ENCODE data around the gene SYT7.
"Not testable (repeated sequence)": the region's sequence is repeated elsewhere in the genome, so short reads cannot be mapped to it uniquely, and the experiment has no call there.

SYT7 gene

GRCh38 chr11:61616434-61616833 is 35.6 kb upstream of the SYT7 start:
- Histone ChIP-seq H3K27me3 (ENCODE audit: low read depth) (peaks cover 12% of the 10 kb centered on the region; the same call in 1 of the 2 replicates), H3K9me3 (no peaks in the 10 kb centered on the region), H3K4me1 (no peaks in the 10 kb centered on the region), H3K4me3 (no peak overlapping the region), H3K36me3 (replicated peaks) (no peaks in the 10 kb centered on the region)
- DNase-seq (ENCODE audit: low spot score in 2 of 2): no peak
- in situ Hi-C loops (cut with MboI; ENCODE audit: low sequenced_read_pairs): no loop called here

DNA sequence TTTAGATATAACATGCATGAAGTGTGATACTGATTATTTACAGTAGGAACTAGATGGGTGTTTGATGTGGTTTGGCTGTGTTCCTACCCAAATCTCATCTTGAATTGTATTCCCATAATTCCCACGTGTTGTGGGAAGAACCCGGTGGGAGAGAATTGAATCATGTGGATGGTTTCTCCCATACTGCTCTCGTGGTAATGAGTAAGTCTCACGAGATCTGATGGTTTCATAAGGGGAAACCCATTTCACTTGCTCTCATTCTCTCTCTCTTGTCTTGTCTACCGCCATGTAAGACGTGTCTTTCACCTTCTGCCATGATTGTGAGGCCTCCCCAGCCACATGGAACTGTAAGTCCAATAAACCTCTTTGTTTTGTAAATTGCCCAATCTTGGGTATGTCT is 33.9 kb upstream of the SYT7 start:
- H3K4me1 ChIP-seq; in situ Hi-C loops (cut with MboI; ENCODE audit: low sequenced_read_pairs); H3K36me3 ChIP-seq (replicated peaks); H3K9me3 ChIP-seq; DNase-seq (ENCODE audit: low spot score in 2 of 2); H3K4me3 ChIP-seq: not testable (repeated sequence)
- peaks cover 19% of the 10 kb centered on the region for H3K27me3 ChIP-seq (ENCODE audit: low read depth)

DNA sequence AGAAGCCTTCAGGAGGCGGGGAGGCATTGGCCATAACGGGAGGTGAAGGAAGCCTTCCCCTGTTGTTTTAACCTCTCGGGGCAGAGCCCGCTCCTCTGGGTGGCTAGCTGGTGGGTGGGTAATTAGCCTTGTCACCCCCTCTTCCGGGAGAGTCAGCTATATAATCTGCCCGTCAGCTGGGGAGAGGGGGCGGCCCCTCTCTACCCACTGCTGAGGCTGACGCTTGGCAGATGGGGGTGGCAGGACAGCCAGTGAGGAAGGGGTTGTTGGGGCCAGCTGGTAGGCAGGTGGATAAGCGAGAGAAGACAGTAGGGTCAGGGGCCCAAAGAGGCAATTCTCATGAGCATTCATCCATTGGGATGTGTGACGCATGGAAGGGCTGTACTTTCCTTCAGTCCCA is 33.0 kb upstream of the SYT7 start:
- in situ Hi-C loops (cut with MboI; ENCODE audit: low sequenced_read_pairs): no loop called here
- Histone ChIP-seq H3K9me3 (no peaks in the 10 kb centered on the region), H3K27me3 (ENCODE audit: low read depth) (peaks cover 26% of the 10 kb centered on the region), H3K4me3 (no peak overlapping the region), H3K4me1 (no peaks in the 10 kb centered on the region), H3K36me3 (replicated peaks) (no peaks in the 10 kb centered on the region)
- no peak for DNase-seq (ENCODE audit: low spot score in 2 of 2)

GRCh38 chr11:61613051-61613450 is 32.2 kb upstream of the SYT7 start:
- H3K9me3 ChIP-seq: no peaks in the 10 kb centered on the region
- no peaks in the 10 kb centered on the region for H3K36me3 ChIP-seq (replicated peaks)
- no peak for DNase-seq (ENCODE audit: low spot score in 2 of 2)
- peaks cover 31% of the 10 kb centered on the region for H3K27me3 ChIP-seq (ENCODE audit: low read depth)
- no peaks in the 10 kb centered on the region for H3K4me1 ChIP-seq
- H3K4me3 ChIP-seq: no peak overlapping the region
- in situ Hi-C loops (cut with MboI; ENCODE audit: low sequenced_read_pairs): no loop called here

- in situ Hi-C loops (cut with MboI; ENCODE audit: low sequenced_read_pairs): no loop called here
- Histone ChIP-seq H3K36me3 (replicated peaks) (no peaks in the 10 kb centered on the region), H3K27me3 (ENCODE audit: low read depth) (peaks cover 38% of the 10 kb centered on the region), H3K4me3 (no peak overlapping the region), H3K9me3 (no peaks in the 10 kb centered on the region), H3K4me1 (no peaks in the 10 kb centered on the region)
- DNase-seq (ENCODE audit: low spot score in 2 of 2): no peak
Observed at GRCh38 chr11:61611309-61611708, 30.4 kb upstream of the SYT7 start.

DNA sequence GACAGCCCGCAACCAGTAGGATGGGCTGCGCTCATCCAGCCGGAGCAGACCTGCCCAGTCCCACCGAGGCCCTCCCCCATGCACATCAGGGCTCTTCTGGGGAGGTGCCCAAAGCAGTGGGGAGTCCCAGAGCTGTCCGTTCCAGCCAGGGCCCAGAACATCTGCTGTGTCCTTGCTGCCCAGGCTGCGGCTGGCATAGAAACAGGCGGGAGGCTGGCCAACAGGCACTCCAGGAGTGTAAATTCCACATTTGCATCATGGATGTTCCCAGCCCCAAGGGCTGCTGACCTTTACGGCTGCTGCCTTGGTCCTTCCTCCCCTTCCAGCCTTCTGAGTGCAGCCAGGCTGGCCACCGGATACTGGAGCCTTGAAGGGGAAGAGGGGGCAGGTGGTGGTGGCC is 30.0 kb upstream of the SYT7 start:
- Histone ChIP-seq H3K4me1 (no peaks in the 10 kb centered on the region), H3K36me3 (replicated peaks) (no peaks in the 10 kb centered on the region)
- in situ Hi-C loops (cut with MboI; ENCODE audit: low sequenced_read_pairs): no loop called here

DNA sequence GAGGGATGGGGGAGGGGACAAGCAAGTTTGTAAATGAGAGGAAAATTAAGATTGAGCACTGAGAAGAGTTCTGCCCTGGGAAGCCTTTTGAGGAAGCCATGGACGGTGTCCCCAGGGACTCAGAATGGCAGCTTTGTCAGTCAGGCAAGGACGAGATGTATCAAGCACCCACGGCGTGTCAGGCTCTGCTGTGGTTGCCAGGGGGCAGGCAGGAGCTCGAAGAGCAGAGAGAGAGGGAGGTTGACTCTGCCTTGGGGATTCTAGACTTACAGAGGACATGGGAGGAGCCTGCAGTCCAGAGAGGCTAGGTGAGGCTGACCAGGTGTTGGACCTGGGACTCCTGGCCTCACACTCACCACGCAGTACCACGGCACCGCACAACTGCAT is 29.1 kb upstream of the SYT7 start:
- H3K27me3 ChIP-seq (ENCODE audit: low read depth): peaks cover 49% of the 10 kb centered on the region
- H3K36me3 ChIP-seq (replicated peaks): no peaks in the 10 kb centered on the region
- in situ Hi-C loops (cut with MboI; ENCODE audit: low sequenced_read_pairs): no loop called here
- H3K4me3 ChIP-seq: no peak overlapping the region
- peak in 1 of 2 experiments; percentile 35 for DNase-seq (ENCODE audit: low spot score in 2 of 2)
- H3K9me3 ChIP-seq: no peaks in the 10 kb centered on the region
- no peaks in the 10 kb centered on the region for H3K4me1 ChIP-seq

More for the DNA sequence above, 30.0 kb upstream of the SYT7 start:
- Histone ChIP-seq H3K4me3 (no peak overlapping the region), H3K27me3 (ENCODE audit: low read depth) (peaks cover 40% of the 10 kb centered on the region), H3K9me3 (no peaks in the 10 kb centered on the region)
- no peak for DNase-seq (ENCODE audit: low spot score in 2 of 2)

DNA sequence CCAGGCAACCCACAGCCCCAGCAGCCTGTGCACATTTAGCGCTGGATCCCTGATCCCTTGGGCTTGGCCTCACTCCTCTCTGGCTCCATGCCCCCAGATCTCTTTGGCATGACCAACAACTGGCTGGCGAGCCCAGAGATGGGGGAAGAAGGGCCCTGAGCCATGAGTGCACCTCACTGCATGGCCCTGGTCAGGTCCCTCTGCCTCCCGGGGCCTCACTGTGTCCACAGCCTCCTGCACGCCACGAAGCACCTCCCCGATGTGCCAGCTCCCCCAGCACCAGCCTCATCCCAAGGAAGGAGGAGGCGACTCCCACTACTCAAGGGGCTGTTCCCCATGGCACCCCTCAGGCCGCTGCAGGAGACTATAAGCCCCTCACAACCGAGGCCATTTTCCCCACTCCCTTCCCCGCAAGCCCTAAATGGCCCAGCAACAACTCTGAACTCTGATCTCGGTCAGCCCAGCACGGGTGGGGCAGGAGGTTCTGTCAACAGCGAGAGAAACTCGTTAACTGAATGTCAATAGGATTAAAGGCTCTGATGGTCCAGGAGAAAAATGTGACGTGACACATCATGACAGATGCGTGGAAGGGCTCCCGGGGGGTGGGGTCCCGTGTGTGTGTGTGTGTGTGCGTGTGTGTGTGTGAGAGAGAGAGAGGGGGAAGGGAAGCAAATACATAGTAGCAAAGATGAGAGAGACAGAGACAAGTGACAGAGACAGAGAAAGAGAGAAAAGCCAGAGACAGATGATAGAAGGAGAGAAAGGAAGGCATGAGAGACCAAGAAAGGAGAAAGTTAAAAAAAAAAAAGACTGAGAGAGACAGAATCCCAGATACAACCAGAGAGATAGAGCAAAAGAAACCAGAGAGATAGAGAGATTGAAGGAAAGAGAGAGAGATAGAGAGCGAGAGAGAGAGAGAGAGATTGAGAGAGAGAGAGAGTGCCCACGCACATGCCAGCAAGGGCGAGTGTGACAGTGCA is 28.4 kb upstream of the SYT7 start:
- Histone ChIP-seq H3K36me3 (replicated peaks) (no peaks in the 10 kb centered on the region), H3K4me1 (no peaks in the 10 kb centered on the region), H3K4me3 (no peak overlapping the region), H3K9me3 (no peaks in the 10 kb centered on the region), H3K27me3 (ENCODE audit: low read depth) (peaks cover 56% of the 10 kb centered on the region)
- DNase-seq (ENCODE audit: low spot score in 2 of 2): no peak
- in situ Hi-C loops (cut with MboI; ENCODE audit: low sequenced_read_pairs): no loop called here

DNA sequence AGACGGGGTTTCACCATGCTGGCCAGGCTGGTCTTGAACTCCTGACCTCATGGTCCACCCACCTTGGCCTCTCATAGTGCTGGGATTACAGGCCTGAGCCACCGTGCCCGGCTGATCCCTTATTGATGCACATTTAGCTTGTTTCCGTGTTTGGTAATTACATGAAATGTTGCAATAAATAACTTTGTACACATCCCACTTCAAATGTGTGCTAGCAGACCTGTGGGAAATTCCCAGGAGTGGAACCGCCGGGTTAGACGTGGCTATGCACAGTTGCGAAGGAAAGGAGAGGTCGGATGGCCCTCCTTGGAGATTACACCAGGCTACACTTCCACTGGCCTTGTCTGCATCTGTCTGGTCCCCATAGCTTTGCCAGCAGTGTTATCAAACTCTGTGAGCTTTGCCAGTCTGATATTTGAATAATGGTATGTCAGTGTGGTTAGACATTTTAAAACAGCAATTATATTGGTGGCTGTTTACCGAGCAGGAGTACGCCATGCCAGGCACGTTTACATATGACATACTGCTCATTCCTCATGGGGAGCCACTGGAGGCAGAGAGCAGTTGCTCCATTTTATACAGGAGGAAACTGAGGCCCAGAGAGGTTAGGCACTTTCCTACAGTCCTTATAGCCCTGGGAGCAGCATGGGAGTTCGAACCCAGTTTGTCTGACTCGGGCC is 27.2 kb upstream of the SYT7 start:
- H3K36me3 ChIP-seq (replicated peaks): no peaks in the 10 kb centered on the region
- peaks cover 61% of the 10 kb centered on the region for H3K27me3 ChIP-seq (ENCODE audit: low read depth)
- H3K4me3 ChIP-seq: no peak overlapping the region
- H3K9me3 ChIP-seq: no peaks in the 10 kb centered on the region
- DNase-seq (ENCODE audit: low spot score in 2 of 2): no peak
- no peaks in the 10 kb centered on the region for H3K4me1 ChIP-seq
- in situ Hi-C loops (cut with MboI; ENCODE audit: low sequenced_read_pairs): no loop called here

- no peaks in the 10 kb centered on the region for H3K9me3 ChIP-seq
- no peak overlapping the region for H3K4me3 ChIP-seq
- no peak for DNase-seq (ENCODE audit: low spot score in 2 of 2)
- H3K4me1 ChIP-seq: no peaks in the 10 kb centered on the region
- peaks cover 66% of the 10 kb centered on the region for H3K27me3 ChIP-seq (ENCODE audit: low read depth)
- H3K36me3 ChIP-seq (replicated peaks): no peaks in the 10 kb centered on the region
- in situ Hi-C loops (cut with MboI; ENCODE audit: low sequenced_read_pairs): no loop called here
Observed at GRCh38 chr11:61607426-61607825, 26.6 kb upstream of the SYT7 start.

GRCh38 chr11:61603667-61604066 is 22.8 kb upstream of the SYT7 start:
- in situ Hi-C loops (cut with MboI; ENCODE audit: low sequenced_read_pairs): no loop called here
- no peak overlapping the region for H3K4me3 ChIP-seq
- H3K4me1 ChIP-seq: no peaks in the 10 kb centered on the region
- DNase-seq (ENCODE audit: low spot score in 2 of 2): no peak
- H3K36me3 ChIP-seq (replicated peaks): no peaks in the 10 kb centered on the region
- peaks cover 56% of the 10 kb centered on the region for H3K27me3 ChIP-seq (ENCODE audit: low read depth)
- H3K9me3 ChIP-seq: no peaks in the 10 kb centered on the region

DNA sequence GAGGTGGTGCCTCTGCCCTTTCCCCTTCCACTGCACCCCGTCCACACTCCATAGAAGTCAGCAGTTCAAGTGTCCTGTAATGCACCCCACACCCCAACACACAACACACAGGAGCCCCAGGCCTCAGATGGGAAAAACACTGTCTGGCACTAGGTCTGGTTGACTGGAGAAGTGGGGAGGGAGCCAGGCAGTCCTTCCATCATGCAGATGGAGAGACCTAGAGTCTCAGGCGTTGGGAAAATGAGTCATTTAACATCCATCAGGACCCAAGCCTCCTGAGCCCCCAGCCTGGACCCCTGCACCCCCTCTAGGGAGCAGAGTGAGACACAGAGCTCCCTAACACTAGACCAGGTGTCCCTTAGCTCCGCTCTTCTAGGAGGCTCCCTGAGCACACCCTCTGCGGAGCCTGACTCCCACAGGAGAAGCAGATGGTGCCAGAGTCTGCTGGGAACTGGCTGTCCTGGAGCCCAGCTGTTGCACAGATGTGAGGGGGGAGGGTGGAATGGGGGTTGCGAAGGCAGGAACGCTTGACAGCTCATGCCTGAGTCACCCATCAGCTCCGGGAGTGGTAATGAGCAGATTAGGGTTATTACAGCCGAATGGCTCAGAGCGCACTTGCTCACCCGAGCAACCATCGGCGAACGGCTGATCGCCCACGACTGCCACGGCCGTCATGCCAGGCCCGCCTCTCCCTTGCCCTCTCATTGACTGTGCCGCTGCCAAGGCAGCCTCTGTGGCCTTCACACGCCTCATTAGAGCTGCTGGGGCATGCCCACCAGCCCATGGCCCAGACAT is 22.1 kb upstream of the SYT7 start:
- in situ Hi-C loops (cut with MboI; ENCODE audit: low sequenced_read_pairs): no loop called here
- no peak for DNase-seq (ENCODE audit: low spot score in 2 of 2)

DNA sequence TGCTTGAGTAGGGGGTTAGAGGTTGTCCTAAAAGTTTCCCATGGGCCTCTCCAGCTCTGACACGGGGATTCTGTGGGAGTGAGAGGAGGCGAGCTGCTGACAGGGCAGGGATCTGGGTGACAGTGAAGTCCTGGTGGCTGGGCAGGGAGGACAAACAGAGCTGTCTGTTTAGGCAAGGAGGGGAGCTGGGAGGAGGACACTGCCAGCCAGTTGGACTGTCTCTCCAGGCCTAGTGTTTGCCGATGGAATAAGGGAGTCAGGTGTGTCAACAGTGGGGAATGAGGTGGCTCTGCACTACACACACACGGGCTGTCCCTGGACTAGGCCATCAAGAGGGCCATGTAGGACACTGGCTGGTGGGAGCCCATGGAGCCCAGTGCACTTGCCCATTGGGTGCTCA is 20.6 kb upstream of the SYT7 start:
- in situ Hi-C loops (cut with MboI; ENCODE audit: low sequenced_read_pairs): no loop called here
- no peaks in the 10 kb centered on the region for H3K36me3 ChIP-seq (replicated peaks)
- H3K4me3 ChIP-seq: no peak overlapping the region
- peaks cover 46% of the 10 kb centered on the region for H3K27me3 ChIP-seq (ENCODE audit: low read depth)
- no peak for DNase-seq (ENCODE audit: low spot score in 2 of 2)
- no peaks in the 10 kb centered on the region for H3K4me1 ChIP-seq
- no peaks in the 10 kb centered on the region for H3K9me3 ChIP-seq

More for the DNA sequence above, 22.1 kb upstream of the SYT7 start:
- Histone ChIP-seq H3K4me1 (no peaks in the 10 kb centered on the region), H3K36me3 (replicated peaks) (no peaks in the 10 kb centered on the region), H3K4me3 (no peak overlapping the region), H3K27me3 (ENCODE audit: low read depth) (peaks cover 54% of the 10 kb centered on the region), H3K9me3 (no peaks in the 10 kb centered on the region)

All from HAP-1 (cell line).